ENCODE data around the gene C17orf67. TPM values are rescaled to one million over a fixed set of nuclear protein-coding genes. Genes with fewer than 3 reads are reported as not detected.

The C17orf67 gene
- total and polyA plus RNA-seq, 2 of the 13 experiments (the other 11 are each of a cell fraction or from before 2014, with no cell fraction given) = 0.41 to 0.86 TPM

GRCh38 chr17:56793531-56793930, 40.2 kb downstream of the C17orf67 start:
- ChIA-PET POLR2A (no interaction called here), CTCF (ENCODE audit: low intra/inter-chr PET ratio, low total read pairs) (no interaction called here)
- FAIRE-seq (no peak), DNase-seq (ENCODE audit: low spot score) (no peak), ATAC-seq (no peak)
- H3K27me3 ChIP-seq (ENCODE audit: control insufficient read depth in 1 of 2, insufficient read depth in 2 of 2, low read length in 2 of 2) = peaks cover 3 to 23% of the 10 kb centered on the region in 2 experiments; a peak in 3 of 5 replicates
- H3K36me3 ChIP-seq (replicated peaks in 1 of 2; ENCODE audit: control insufficient read depth in 1 of 2, insufficient read depth in 2 of 2, low read length in 2 of 2) = no peaks in the 10 kb centered on the region
- H3K9me3 ChIP-seq (ENCODE audit: low read length) = no peaks in the 10 kb centered on the region
- H3K4me3 ChIP-seq (replicated peaks in 1 of 3; ENCODE audit: insufficient read depth in 1 of 3, low read depth in 2 of 3, low read length in 3 of 3) = no peak overlapping the region
- H3K4me1 ChIP-seq (ENCODE audit: insufficient read depth, low read length) = no peaks in the 10 kb centered on the region
- BruUV-seq (replicated peaks) = no TSS peak
- intact Hi-C loops (cut with micrococcal nuclease; ENCODE audit: unreplicated experiment) (no loop called here), in situ Hi-C loops (cut with HindIII; ENCODE audit: extremely low pct_ligation_motif_present, low pct_unique_long_range_greater_than_20kb) (no loop called here)
- H3K79me2 ChIP-seq (ENCODE audit: insufficient read depth, low read length) = no peaks in the 10 kb centered on the region
- H3K27ac ChIP-seq (ENCODE audit: extremely low read length, insufficient read depth, low read length) = no peak overlapping the region
- H2AFZ ChIP-seq (ENCODE audit: low read length) = no peak overlapping the region
- H3K9ac ChIP-seq (ENCODE audit: insufficient read depth, low read depth, low read length) = no peak overlapping the region
- no peaks in the 10 kb centered on the region for H4K20me1 ChIP-seq (ENCODE audit: insufficient read depth, low read length)
- H3K4me2 ChIP-seq (ENCODE audit: low read depth, low read length) = no peak overlapping the region
- TF ChIP-seq FOXO4 (CRISPR knock-in tag; conservative IDR thresholded peaks at IDR 0.05) = no peak
- no peak for TF ChIP-seq NFE2 (CRISPR knock-in tag; IDR thresholded peaks at IDR 0.05)
- no peak for TF ChIP-seq MEIS1 (CRISPR knock-in tag; IDR thresholded peaks at IDR 0.05; ENCODE audit: borderline replicate concordance)
- no peak for TF ChIP-seq MTA1 (CRISPR knock-in tag; IDR thresholded peaks at IDR 0.05; ENCODE audit: borderline replicate concordance)
- TF ChIP-seq ZSCAN20 (CRISPR knock-in tag; IDR thresholded peaks at IDR 0.05; ENCODE audit: borderline replicate concordance) = no peak
- no peak for TF ChIP-seq EEA1 (CRISPR knock-in tag; IDR thresholded peaks at IDR 0.05; ENCODE audit: borderline replicate concordance)
- TF ChIP-seq HDAC1 (CRISPR knock-in tag; IDR thresholded peaks at IDR 0.05) = no peak
- no peak for TF ChIP-seq MAFG (CRISPR knock-in tag; IDR thresholded peaks at IDR 0.05)
- TF ChIP-seq KDM4B (CRISPR knock-in tag; IDR thresholded peaks at IDR 0.05) = no peak
- no peak for TF ChIP-seq SKIL (CRISPR knock-in tag; IDR thresholded peaks at IDR 0.05; ENCODE audit: borderline replicate concordance)
- no peak for TF ChIP-seq ZNF121 (CRISPR knock-in tag; IDR thresholded peaks at IDR 0.05)
- TF ChIP-seq HMG20A (CRISPR knock-in tag; IDR thresholded peaks at IDR 0.05; ENCODE audit: borderline replicate concordance) = no peak
- TF ChIP-seq ZNF770 (CRISPR knock-in tag; IDR thresholded peaks at IDR 0.05) = no peak
- no peak for TF ChIP-seq AHDC1 (CRISPR knock-in tag; IDR thresholded peaks at IDR 0.05; ENCODE audit: borderline replicate concordance)
- no peak for TF ChIP-seq MED1 (CRISPR knock-in tag; IDR thresholded peaks at IDR 0.05)
